Ovary (tissue), 9 donors: Measurements from ENCODE around the gene SLC16A10. TPM values are rescaled to one million over a fixed set of nuclear protein-coding genes. Genes with fewer than 3 reads are reported as not detected.

ENCODE experiments used
- DNase-seq, 5 donors: peaks; one replicate each; pipeline ENCODE4 v3.0.0-alpha.2; 2019 to 2020
- H3K27ac ChIP-seq, 2 donors: fragments of 200-600 bp; one replicate each; pipeline versions ENCODE4 v1.5.1 to v1.8.0; 2019 to 2022
- H3K27me3 ChIP-seq: fragments of 200-600 bp; one replicate; pipeline ENCODE4 v1.8.0; 2022
- H3K36me3 ChIP-seq: fragments of 200-600 bp; sonication (generic); one replicate; pipeline ENCODE4 v1.5.1; 2019
- H3K4me1 ChIP-seq: one replicate; pipeline ENCODE4 v1.8.1; 2013; ENCODE audit warnings: mild to moderate bottlenecking, moderate library complexity; ENCODE audit not compliant: insufficient read depth
- H3K4me3 ChIP-seq: fragments of 200-600 bp; sonication (generic); one replicate; pipeline ENCODE4 v1.5.1; 2017
- H3K9me3 ChIP-seq, 2 donors: fragments of 200-600 bp in 1 of 2; sonication (generic) in 1 of 2; one replicate each; pipeline versions ENCODE4 v1.5.1 to v1.8.1; 2013 to 2019; ENCODE audit warnings: mild to moderate bottlenecking in 1 of 2, moderate library complexity in 1 of 2
- CTCF ChIP-seq, 3 donors: fragments of 450-650 bp in 2 of 3; fragments of 200-600 bp in 1 of 3; IDR thresholded peaks; one replicate each; pipeline versions ENCODE4 v1.5.1 to v1.8.0; 2016 to 2022; ENCODE audit warnings: antibody characterized with exemption in 3 of 3, mild to moderate bottlenecking in 1 of 3
- EP300 ChIP-seq: sonication (generic); formaldehyde crosslinking; IDR thresholded peaks from one replicate; pipeline ENCODE4 v1.6.1; 2017; ENCODE audit warnings: antibody characterized with exemption
- POLR2A ChIP-seq: fragments of 450-650 bp; IDR thresholded peaks from one replicate; pipeline ENCODE4 v1.6.1; 2017; ENCODE audit warnings: antibody characterized with exemption, mild to moderate bottlenecking, moderate library complexity
- WGBS, 3 donors: extraction: QIAGEN DNeasy Blood & Tissue Kit in 1 of 3; methylation state at CpG; one replicate each; pipeline versions ENCODE4 v1.1.5 to v1.1.7; 2013 to 2017; 5-methylcytosine and 5-hydroxymethylcytosine counted together
- intact Hi-C, 4 donors: fragments of 100-400 bp; cut with DNase I; formaldehyde crosslinking; loops; one replicate each; pipeline versions ENCODE4 v1.11.0 to v1.15.1; 2022 to 2023
- polyA plus RNA-seq, 2 donors: library from polyadenylated mRNA; stranded (reverse); fragments of 200-250 nt in 1 of 2; fragments of 350-450 nt in 1 of 2; fragmentation: Illumina TruSeq in 1 of 2; extraction: RNeasy Lipid Tissue Mini Kit (QIAGEN cat#74804) in 1 of 2; gene quantifications; one replicate each; pipeline ENCODE4 v1.2.3, GENCODE V29; 2013 to 2014
- total RNA-seq, 7 donors: library from RNA; depleted of rRNA in 2 of 7; stranded (reverse); fragments of >200 nt in 2 of 7; fragmentation: NEBNext Ultra II Directional in 3 of 7; extraction: Animal tissue kit (Norgen Biotek cat#: 25700) in 3 of 7; gene quantifications; one replicate each; pipeline versions ENCODE4 v1.1.0 to v1.2.4, GENCODE V29; 2016 to 2023
- donor health status: DM: no; HTN: no; CAD: no; lungs with moderate emphysema.
- donor health status: DM: no; HTN: no; CAD: no.
- donor health status: Bipolar disorder and iron deficiency.
- donor health status: DM: yes; HTN: yes; CAD: no.
- donor health status: DM: no; HTN: no; CAD: no.
- donor health status: DM: yes; HTN: yes; CAD: no.

Gene SLC16A10
- total and polyA plus RNA-seq, 9 donors, result 0.80 to 10.8 (median 4.0) TPM

- no peaks in the 10 kb centered on the region for H3K9me3 ChIP-seq
- H3K4me1 ChIP-seq, result no peaks in the 10 kb centered on the region
- H3K27me3 ChIP-seq, result no peaks in the 10 kb centered on the region
- H3K36me3 ChIP-seq, result no peaks in the 10 kb centered on the region
- no peak for TF ChIP-seq EP300
- no peak for TF ChIP-seq POLR2A
- TF ChIP-seq CTCF (IDR thresholded peaks at IDR 0.05), result no peak
- WGBS, 3 donors, result 95 to 98% (median 97%) methylated on average over 2 of the region's 2 CpGs
- H3K4me3 ChIP-seq, result no peak overlapping the region
- intact Hi-C loops, result no loop called here
- no peak overlapping the region for H3K27ac ChIP-seq
- no peak for DNase-seq
Observed at GRCh38 chr6:111176038-111176759, 88.9 kb downstream of the SLC16A10 start.

GRCh38 chr6:111176760-111177099 lies 89.4 kb downstream of the SLC16A10 start:
- no peak for DNase-seq
- intact Hi-C loops, result no loop called here
- 94 to 98% (median 95%) methylated on average over 2 of the region's 2 CpGs for WGBS, 3 donors
- no peaks in the 10 kb centered on the region for H3K9me3 ChIP-seq
- H3K36me3 ChIP-seq, result no peaks in the 10 kb centered on the region
- H3K27ac ChIP-seq, result no peak overlapping the region
- no peak for TF ChIP-seq POLR2A
- TF ChIP-seq EP300, result no peak
- no peak for TF ChIP-seq CTCF (IDR thresholded peaks at IDR 0.05)
- H3K4me1 ChIP-seq, result no peaks in the 10 kb centered on the region
- H3K27me3 ChIP-seq, result no peaks in the 10 kb centered on the region
- no peak overlapping the region for H3K4me3 ChIP-seq

DNA sequence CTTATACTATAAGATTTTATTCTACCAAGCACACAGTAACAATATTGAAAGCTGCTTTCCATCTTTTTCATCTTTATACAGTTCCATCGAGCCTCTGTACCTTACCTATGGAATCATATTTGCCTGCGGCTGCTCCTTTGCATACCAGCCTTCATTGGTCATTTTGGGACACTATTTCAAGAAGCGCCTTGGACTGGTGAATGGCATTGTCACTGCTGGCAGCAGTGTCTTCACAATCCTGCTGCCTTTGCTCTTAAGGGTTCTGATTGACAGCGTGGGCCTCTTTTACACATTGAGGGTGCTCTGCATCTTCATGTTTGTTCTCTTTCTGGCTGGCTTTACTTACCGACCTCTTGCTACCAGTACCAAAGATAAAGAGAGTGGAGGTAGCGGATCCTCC lies 89.8 kb downstream of the SLC16A10 start:
- intact Hi-C loops, result no loop called here
- H3K27ac ChIP-seq, result no peak overlapping the region
- WGBS, 3 donors, result 89 to 95% (median 92%) methylated on average over 6 of the region's 6 CpGs

GRCh38 chr6:111183702-111184517 lies 96.6 kb downstream of the SLC16A10 start:
- intact Hi-C loops, result no loop called here
- no peaks in the 10 kb centered on the region for H3K4me1 ChIP-seq
- H3K4me3 ChIP-seq, result no peak overlapping the region
- DNase-seq, result no peak
- no peak for TF ChIP-seq CTCF (IDR thresholded peaks at IDR 0.05)
- TF ChIP-seq EP300, result no peak
- TF ChIP-seq POLR2A, result no peak
- no peaks in the 10 kb centered on the region for H3K9me3 ChIP-seq
- no peak overlapping the region for H3K27ac ChIP-seq
- 73 to 75% (median 73%) methylated on average over 5 of the region's 5 CpGs for WGBS, 3 donors
- no peaks in the 10 kb centered on the region for H3K36me3 ChIP-seq
- H3K27me3 ChIP-seq, result no peaks in the 10 kb centered on the region

More for the DNA sequence above, 89.8 kb downstream of the SLC16A10 start:
- no peak for DNase-seq
- Histone ChIP-seq H3K9me3 (no peaks in the 10 kb centered on the region), H3K4me3 (no peak overlapping the region), H3K4me1 (no peaks in the 10 kb centered on the region), H3K27me3 (no peaks in the 10 kb centered on the region), H3K36me3 (no peaks in the 10 kb centered on the region)
- TF ChIP-seq POLR2A (no peak), EP300 (no peak), CTCF (IDR thresholded peaks at IDR 0.05) (no peak)
